H1 (cell line): Measurements from ENCODE around the gene GRIP1. TPM values are rescaled to one million over a fixed set of nuclear protein-coding genes. Genes with fewer than 3 reads are reported as not detected.

Experiments used
- CTCF ChIA-PET: fragments of 300-600 bp; sonication (Branson Sonifier 250); formaldehyde crosslinking; loops from one replicate; lab custom pipeline; 2021; ENCODE audit not compliant: partially characterized antibody; lab: Charles Lee
- POLR2A ChIA-PET: fragments of 300-600 bp; sonication (Branson Sonifier 250); formaldehyde crosslinking; loops from one replicate; lab custom pipeline; 2021; ENCODE audit warnings: inconsistent platforms; ENCODE audit not compliant: partially characterized antibody; lab: Charles Lee
- DNase-seq, 2 experiments: peaks; one replicate each; pipeline versions ENCODE4 v3.0.0 to v3.0.0-alpha.2; 2010 to 2022; ENCODE audit warnings: low spot score in 2 of 2, low read depth in 1 of 2, mixed read lengths in 1 of 2
- FAIRE-seq: peaks from 2 replicates; lab custom pipeline; 2011; peaks lifted over from hg19 to GRCh38; lab: Jason Lieb, UNC
- H2AFZ ChIP-seq: 2 replicates; pipeline ENCODE4 v1.8.1; 2012; ENCODE audit warnings: low read length, inconsistent platforms
- H2AK5ac ChIP-seq: 2 replicates; pipeline ENCODE4 v1.6.1; 2013; ENCODE audit warnings: low read depth, low read length
- H2BK120ac ChIP-seq: replicated peaks from 2 replicates; pipeline ENCODE3; 2013; ENCODE audit warnings: low read depth, low read length, inconsistent platforms
- H2BK12ac ChIP-seq: 2 replicates; pipeline ENCODE4 v1.6.1; 2013; ENCODE audit warnings: low read depth, low read length
- H2BK15ac ChIP-seq: 2 replicates; pipeline ENCODE4 v1.6.1; 2013; ENCODE audit warnings: low read length
- H2BK20ac ChIP-seq: 2 replicates; pipeline ENCODE4 v1.6.1; 2013; ENCODE audit warnings: low read length
- H2BK5ac ChIP-seq: 2 replicates; pipeline ENCODE4 v1.6.1; 2013; ENCODE audit warnings: low read depth, low read length
- H3K14ac ChIP-seq: 2 replicates; pipeline ENCODE4 v1.6.1; 2013; ENCODE audit warnings: inconsistent platforms; ENCODE audit not compliant: insufficient read length
- H3K18ac ChIP-seq: 2 replicates; pipeline ENCODE4 v1.6.1; 2013; ENCODE audit warnings: low read length; ENCODE audit errors: extremely low read depth
- H3K23ac ChIP-seq: 2 replicates; pipeline ENCODE4 v1.6.1; 2013; ENCODE audit warnings: inconsistent platforms; ENCODE audit not compliant: insufficient read length
- H3K23me2 ChIP-seq: 2 replicates; pipeline ENCODE4 v1.6.1; 2013; ENCODE audit warnings: low read depth, low read length
- H3K27ac ChIP-seq: 2 replicates; pipeline ENCODE4 v1.6.1; 2011; ENCODE audit warnings: low read depth, low read length, inconsistent platforms
- H3K27me3 ChIP-seq, 4 experiments: replicated peaks in 1 of 4; 1 replicate in 1 of 4; 2 replicates in 3 of 4; pipeline versions ENCODE4 v1.6.1 to v1.8.1; 2011 to 2013; ENCODE audit warnings: low read length in 3 of 4, mild to moderate bottlenecking in 3 of 4, inconsistent platforms in 2 of 4, mixed read lengths in 2 of 4, moderate library complexity in 1 of 4; ENCODE audit not compliant: control insufficient read depth in 3 of 4, insufficient read depth in 3 of 4; ENCODE audit errors: extremely low read depth in 1 of 4
- H3K36me3 ChIP-seq, 4 experiments: 2 replicates each; pipeline versions ENCODE4 v1.6.1 to v1.8.1; 2011 to 2013; ENCODE audit warnings: mild to moderate bottlenecking in 4 of 4, low read length in 3 of 4, moderate library complexity in 2 of 4, control low read depth in 1 of 4, inconsistent platforms in 1 of 4; ENCODE audit not compliant: insufficient read depth in 4 of 4, control insufficient read depth in 2 of 4
- H3K4ac ChIP-seq: replicated peaks from 2 replicates; pipeline ENCODE3; 2013; ENCODE audit warnings: low read length, low read depth, mixed read lengths, inconsistent platforms; ENCODE audit not compliant: insufficient read length
- H3K4me1 ChIP-seq, 4 experiments: replicated peaks in 1 of 4; 1 replicate in 1 of 4; 2 replicates in 3 of 4; pipeline versions ENCODE4 v1.6.1 to v1.8.1; 2011 to 2013; ENCODE audit warnings: low read length in 3 of 4, inconsistent platforms in 2 of 4, mixed read lengths in 1 of 4; ENCODE audit not compliant: insufficient read depth in 4 of 4, control insufficient read depth in 3 of 4
- H3K4me2 ChIP-seq, 2 experiments: 2 replicates each; pipeline versions ENCODE4 v1.6.1 to v1.8.1; 2011 to 2013; ENCODE audit warnings: low read depth in 2 of 2, low read length in 2 of 2, control low read depth in 1 of 2, inconsistent platforms in 1 of 2, mild to moderate bottlenecking in 1 of 2; ENCODE audit not compliant: insufficient read depth in 1 of 2
- H3K4me3 ChIP-seq, 4 experiments: fragments of 200-600, 300-600 bp in 1 of 4; sonication (generic), shearing (Covaris generic), sonication (Bioruptor Twin) in 1 of 4; 2 replicates each; pipeline versions ENCODE4 v1.5.1 to v1.8.1; 2011 to 2016; ENCODE audit warnings: low read length in 4 of 4, low read depth in 3 of 4, control low read depth in 2 of 4, inconsistent platforms in 2 of 4, mild to moderate bottlenecking in 2 of 4, mixed read lengths in 1 of 4, moderate library complexity in 1 of 4; ENCODE audit not compliant: insufficient read depth in 2 of 4; ENCODE audit errors: extremely low read depth in 1 of 4
- H3K56ac ChIP-seq: replicated peaks from 2 replicates; pipeline ENCODE3; 2013; ENCODE audit warnings: low read depth, mild to moderate bottlenecking, mixed read lengths, low read length, inconsistent platforms; ENCODE audit not compliant: insufficient read length
- H3K79me1 ChIP-seq: 2 replicates; pipeline ENCODE4 v1.6.1; 2013; ENCODE audit warnings: low read depth, low read length, control low read depth
- H3K79me2 ChIP-seq, 2 experiments: 2 replicates each; pipeline versions ENCODE4 v1.6.1 to v1.8.1; 2012 to 2013; ENCODE audit warnings: low read length in 2 of 2, mild to moderate bottlenecking in 2 of 2, inconsistent platforms in 1 of 2; ENCODE audit not compliant: insufficient read depth in 2 of 2, control insufficient read depth in 1 of 2
- H3K9ac ChIP-seq, 4 experiments: replicated peaks in 1 of 4; 1 replicate in 1 of 4; 2 replicates in 3 of 4; pipeline versions ENCODE4 v1.6.1 to v1.8.1; 2011 to 2013; ENCODE audit warnings: low read depth in 3 of 4, low read length in 3 of 4, control low read depth in 2 of 4, mild to moderate bottlenecking in 2 of 4, moderate library complexity in 2 of 4, inconsistent platforms in 1 of 4; ENCODE audit errors: extremely low read depth in 1 of 4
- H3K9me3 ChIP-seq, 2 experiments: 2 replicates each; pipeline versions ENCODE4 v1.6.1 to v1.8.1; 2012 to 2013; ENCODE audit warnings: mild to moderate bottlenecking in 2 of 2, moderate library complexity in 2 of 2, control low read depth in 1 of 2, inconsistent platforms in 1 of 2, low read depth in 1 of 2, low read length in 1 of 2, mixed read lengths in 1 of 2; ENCODE audit not compliant: insufficient read depth in 2 of 2
- H4K20me1 ChIP-seq, 2 experiments: replicated peaks in 1 of 2; 2 replicates each; pipeline versions ENCODE3 to v1.8.1; 2011 to 2013; ENCODE audit warnings: inconsistent platforms in 2 of 2, low read length in 2 of 2, mild to moderate bottlenecking in 1 of 2; ENCODE audit not compliant: insufficient read depth in 2 of 2, control insufficient read depth in 1 of 2
- H4K5ac ChIP-seq: 2 replicates; pipeline ENCODE4 v1.6.1; 2013; ENCODE audit warnings: low read length, low read depth, mixed read lengths, inconsistent platforms; ENCODE audit not compliant: insufficient read length
- H4K8ac ChIP-seq: 2 replicates; pipeline ENCODE4 v1.8.0; 2013; ENCODE audit warnings: mild to moderate bottlenecking, moderate library complexity, low read length, inconsistent platforms; ENCODE audit not compliant: insufficient read depth; ENCODE audit errors: extremely low read depth
- H4K91ac ChIP-seq: replicated peaks from 2 replicates; pipeline ENCODE3; 2013; ENCODE audit warnings: low read length, mixed read lengths, inconsistent platforms; ENCODE audit not compliant: insufficient read length
- KDM1A ChIP-seq: fragments of 200-600, 300-600 bp; sonication (generic); IDR thresholded peaks from 2 replicates; pipeline ENCODE4 v1.7.1; 2016; ENCODE audit warnings: mild to moderate bottlenecking, low read length, borderline replicate concordance
- WGBS, 2 experiments: shearing (Covaris generic) in 1 of 2; methylation state at CpG; one replicate each; pipeline versions ENCODE4 v1.1.6 to v1.1.7; 2013 to 2015; ENCODE audit warnings: low lambda C conversion rate in 2 of 2, mixed read lengths in 2 of 2, inconsistent platforms in 1 of 2, low coverage in 1 of 2, missing lambda C conversion rate in 1 of 2; ENCODE audit not compliant: insufficient replicate concordance in 2 of 2, insufficient coverage in 1 of 2, insufficient read length in 1 of 2; ENCODE audit errors: extremely low coverage in 1 of 2, missing lambda C conversion rate in 1 of 2; 5-methylcytosine and 5-hydroxymethylcytosine counted together
- polyA plus RNA-seq, 7 experiments: library from polyadenylated mRNA; depleted of rRNA in 3 of 7; stranded (reverse) in 5 of 7; unstranded in 2 of 7; fragments of >200 nt in 5 of 7; fragments of 200-250 nt in 2 of 7; gene quantifications; 1 replicate in 5 of 7; 2 replicates in 1 of 7; 4 replicates in 1 of 7; pipeline versions ENCODE4 v1.2.1 to v1.2.3, GENCODE V29; 2011 to 2013; ENCODE audit warnings: missing spikeins in 2 of 7, mixed read lengths in 2 of 7
- total RNA-seq: library from RNA; stranded (reverse); fragmentation: NEBNext Ultra II Directional; extraction: Animal tissue kit (Norgen Biotek cat#: 25700); gene quantifications from 2 replicates; pipeline ENCODE4 v1.2.1, GENCODE V29; 2021

Gene GRIP1
- total and polyA plus RNA-seq, 2 of the 8 experiments (the other 6 are each of a cell fraction or from before 2014, with no cell fraction given) = 4.5 to 27.3 TPM

- Histone ChIP-seq H3K9me3 (no peaks in the 10 kb centered on the region), H4K8ac (no peak overlapping the region), H3K4me1 (peaks cover 0 to 20% (median 6%) of the 10 kb centered on the region in 4 experiments; a peak in 3 of 7 replicates), H3K4ac (no peak overlapping the region), H3K36me3 (no peaks in the 10 kb centered on the region), H3K18ac (no peak overlapping the region), H3K79me2 (no peaks in the 10 kb centered on the region), H3K23me2 (no peaks in the 10 kb centered on the region), H3K14ac (no peak overlapping the region), H2AK5ac (no peak overlapping the region), H2BK20ac (no peak overlapping the region), H3K9ac (no peak overlapping the region), H2BK12ac (no peak overlapping the region), H4K20me1 (no peaks in the 10 kb centered on the region), H2BK5ac (no peak overlapping the region), H4K91ac (no peak overlapping the region), H3K56ac (no peak overlapping the region), H2BK120ac (no peak overlapping the region), H3K4me2 (no peak overlapping the region), H2AFZ (no peak overlapping the region), H3K27ac (no peak overlapping the region), H2BK15ac (no peak overlapping the region), H3K4me3 (no peak overlapping the region), H3K23ac (no peak overlapping the region), H3K27me3 (no peaks in the 10 kb centered on the region), H4K5ac (no peak overlapping the region), H3K79me1 (no peaks in the 10 kb centered on the region)
- ChIA-PET POLR2A (no interaction called here), CTCF (interaction anchor here (0.9 kb wide), 1 partner anchor 99 kb away, joined by 3 read pairs; no protein-coding TSS in a partner anchor)
- TF ChIP-seq KDM1A = no peak
- WGBS, 2 experiments = 95% methylated on average over 2 of the region's 2 CpGs; no CpG with 5 or more reads in 1 of the 2 experiments
- FAIRE-seq = peak; percentile 48
- DNase-seq = no peak
Measured at GRCh38 chr12:66600903-66601302, 78.0 kb downstream of the GRIP1 start.
